Measurements from ENCODE around the gene ITK.

Gene ITK

GRCh38 chr5:157187046-157187754 lies 6.6 kb downstream of the ITK start:
- DNase-seq (ENCODE audit: low spot score) = no peak
- in situ Hi-C loops (cut with MboI; ENCODE audit: low sequenced_read_pairs, unreplicated experiment) = no loop called here
- TF ChIP-seq CTCF (IDR thresholded peaks at IDR 0.05; ENCODE audit: borderline replicate concordance, control extremely low read depth, extremely low read depth, insufficient read depth, missing control alignments) = no peak

GRCh38 chr5:157188270-157188669 lies 7.6 kb downstream of the ITK start:
- in situ Hi-C loops (cut with MboI; ENCODE audit: low sequenced_read_pairs, unreplicated experiment) = no loop called here
- no peak for DNase-seq (ENCODE audit: low spot score)
- TF ChIP-seq CTCF (IDR thresholded peaks at IDR 0.05; ENCODE audit: borderline replicate concordance, control extremely low read depth, extremely low read depth, insufficient read depth, missing control alignments) = no peak

- in situ Hi-C loops (cut with MboI; ENCODE audit: low sequenced_read_pairs, unreplicated experiment) = no loop called here
- no peak for DNase-seq (ENCODE audit: low spot score)
- no peak for TF ChIP-seq CTCF (IDR thresholded peaks at IDR 0.05; ENCODE audit: borderline replicate concordance, control extremely low read depth, extremely low read depth, insufficient read depth, missing control alignments)
Measured at GRCh38 chr5:157189223-157189622, 8.6 kb downstream of the ITK start.

GRCh38 chr5:157193699-157194424 lies 13.2 kb downstream of the ITK start:
- in situ Hi-C loops (cut with MboI; ENCODE audit: low sequenced_read_pairs, unreplicated experiment) = no loop called here
- no peak for TF ChIP-seq CTCF (IDR thresholded peaks at IDR 0.05; ENCODE audit: borderline replicate concordance, control extremely low read depth, extremely low read depth, insufficient read depth, missing control alignments)
- no peak for DNase-seq (ENCODE audit: low spot score)

GRCh38 chr5:157196045-157196444 lies 15.4 kb downstream of the ITK start:
- in situ Hi-C loops (cut with MboI; ENCODE audit: low sequenced_read_pairs, unreplicated experiment) = no loop called here
- TF ChIP-seq CTCF (IDR thresholded peaks at IDR 0.05; ENCODE audit: borderline replicate concordance, control extremely low read depth, extremely low read depth, insufficient read depth, missing control alignments) = no peak
- DNase-seq (ENCODE audit: low spot score) = no peak

- in situ Hi-C loops (cut with MboI; ENCODE audit: low sequenced_read_pairs, unreplicated experiment) = no loop called here
- DNase-seq (ENCODE audit: low spot score) = no peak
- no peak for TF ChIP-seq CTCF (IDR thresholded peaks at IDR 0.05; ENCODE audit: borderline replicate concordance, control extremely low read depth, extremely low read depth, insufficient read depth, missing control alignments)
Measured at GRCh38 chr5:157197086-157197485, 16.4 kb downstream of the ITK start.
